Panc1 (cell line): ENCODE results near the gene CNOT1. TPM values are rescaled to one million over a fixed set of nuclear protein-coding genes. Genes with fewer than 3 reads are reported as not detected.
A peak's percentile ranks its signal among the peaks of the same experiment; 100 is the strongest.

Experiments
- ATAC-seq: fragments of 200-7000 bp; cut with Tn5 transposase; 2 replicates; pipeline ENCODE4 v1.9.1; 2020; ENCODE audit warnings: mild to moderate bottlenecking, moderate library complexity
- BruUV-seq: library from RNA; stranded (reverse); fragments of 400-500 nt; replicated peaks from 2 replicates; lab custom pipeline; 2021; lab: Mats Ljungman, UMichigan
- CTCF ChIA-PET: fragments of 300-600 bp; sonication (Branson Sonifier 250); formaldehyde crosslinking; loops from one replicate; lab custom pipeline; 2022; ENCODE audit warnings: antibody characterized with exemption; lab: Charles Lee
- POLR2A ChIA-PET: fragments of 300-600 bp; sonication (Branson Sonifier 250); formaldehyde crosslinking; loops from one replicate; lab custom pipeline; 2022; ENCODE audit warnings: antibody characterized with exemption; lab: Charles Lee
- DNase-seq: peaks from one replicate; pipeline ENCODE4 v3.0.0-alpha.2; 2010; ENCODE audit warnings: low read depth, low spot score
- H3K27ac ChIP-seq: 2 replicates; pipeline ENCODE4 v1.5.1; 2011; ENCODE audit warnings: mild to moderate bottlenecking, low read length, inconsistent platforms
- H3K27me3 ChIP-seq: fragments of 200-500 bp; sonication (Bioruptor generic); 2 replicates; pipeline ENCODE4 v1.6.0; 2014; ENCODE audit warnings: low read length, inconsistent platforms; ENCODE audit not compliant: control insufficient read depth, insufficient read depth
- H3K36me3 ChIP-seq: fragments of 200-500 bp; sonication (Bioruptor generic); 2 replicates; pipeline ENCODE4 v1.5.1; 2014; ENCODE audit warnings: inconsistent platforms, mild to moderate bottlenecking, low read length, moderate library complexity; ENCODE audit not compliant: control insufficient read depth, insufficient read depth
- H3K4me1 ChIP-seq: 2 replicates; pipeline ENCODE4 v1.5.1; 2011; ENCODE audit warnings: inconsistent platforms, mild to moderate bottlenecking, low read length, moderate library complexity; ENCODE audit not compliant: control insufficient read depth, insufficient read depth
- H3K4me3 ChIP-seq, 2 experiments: 2 replicates each; pipeline ENCODE4 v1.5.1; 2011 to 2012; ENCODE audit warnings: low read depth in 2 of 2, low read length in 2 of 2, mild to moderate bottlenecking in 2 of 2, inconsistent platforms in 1 of 2, moderate library complexity in 1 of 2
- H3K9me3 ChIP-seq: fragments of 200-500 bp; sonication (Bioruptor generic); 2 replicates; pipeline ENCODE4 v1.5.1; 2014; ENCODE audit warnings: low read depth, mild to moderate bottlenecking, inconsistent platforms, low read length, moderate library complexity; ENCODE audit not compliant: control insufficient read depth, insufficient read depth
- POLR2AphosphoS5 ChIP-seq: IDR thresholded peaks from 2 replicates; pipeline ENCODE4 v1.6.1; 2012; ENCODE audit warnings: mild to moderate bottlenecking, low read depth, low read length, moderate library complexity
- SIN3A ChIP-seq: IDR thresholded peaks from 2 replicates; pipeline ENCODE4 v1.6.1; 2012; ENCODE audit warnings: low read depth, mild to moderate bottlenecking, low read length, moderate library complexity, borderline replicate concordance; ENCODE audit not compliant: insufficient read depth
- TCF7L2 ChIP-seq: IDR thresholded peaks from 2 replicates; pipeline ENCODE4 v1.6.1; 2011; ENCODE audit warnings: mild to moderate bottlenecking, low read depth, low read length, inconsistent platforms
- in situ Hi-C: cut with HindIII; loops from 2 replicates; pipeline ENCODE4 v1.10.0; 2016; ENCODE audit warnings: low sequenced_read_pairs, low pct_unique_long_range_greater_than_20kb
- intact Hi-C: fragments of 100-400 bp; cut with micrococcal nuclease; formaldehyde crosslinking; loops from one replicate; pipeline ENCODE4 v1.10.0; 2022; ENCODE audit not compliant: unreplicated experiment
- total RNA-seq: library from RNA; stranded (reverse); gene quantifications from one replicate; pipeline ENCODE4 v1.2.1, GENCODE V29; 2021; ENCODE audit not compliant: unreplicated experiment
- TF ChIP-seq, protein P1 (sequence below), 2 experiments: IDR thresholded peaks; 2 replicates each; pipeline ENCODE4 v1.6.1; 2011 to 2012; ENCODE audit warnings: low read depth in 2 of 2, control low read depth in 1 of 2, low read length in 1 of 2, mild to moderate bottlenecking in 1 of 2, moderate library complexity in 1 of 2; ENCODE audit not compliant: insufficient read depth in 1 of 2
- TF ChIP-seq, protein P2 (sequence below): fragments of 450-650 bp; IDR thresholded peaks from 2 replicates; pipeline ENCODE4 v1.5.1; 2017; ENCODE audit warnings: mild to moderate bottlenecking

CNOT1 gene
- total RNA-seq, 1 experiment from 2014 or later, result 170 TPM

DNA sequence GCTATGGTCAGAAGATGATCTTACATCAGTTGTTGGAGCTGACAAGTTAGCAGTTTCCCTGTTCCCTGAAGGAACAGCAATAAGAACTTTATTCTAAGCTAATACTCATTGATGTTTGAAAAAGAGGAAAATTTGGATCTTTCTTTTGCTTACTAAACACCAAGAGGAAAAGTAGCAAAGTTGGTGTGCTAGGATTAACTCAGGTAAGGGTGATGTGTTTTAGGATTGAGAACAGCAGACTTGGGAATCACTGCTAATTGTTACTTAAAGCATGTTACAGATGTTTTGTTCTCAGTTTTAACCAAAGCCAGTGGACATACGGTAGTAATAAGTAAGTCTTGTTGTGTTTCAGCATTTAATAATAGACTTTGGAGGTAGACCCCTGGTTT, 110.7 kb downstream of the CNOT1 start:
- intact Hi-C loops, result no loop called here
- BruUV-seq, result no TSS peak
- H3K4me1 ChIP-seq, result peaks cover 6% of the 10 kb centered on the region; the same call in 1 of the 2 replicates

DNA sequence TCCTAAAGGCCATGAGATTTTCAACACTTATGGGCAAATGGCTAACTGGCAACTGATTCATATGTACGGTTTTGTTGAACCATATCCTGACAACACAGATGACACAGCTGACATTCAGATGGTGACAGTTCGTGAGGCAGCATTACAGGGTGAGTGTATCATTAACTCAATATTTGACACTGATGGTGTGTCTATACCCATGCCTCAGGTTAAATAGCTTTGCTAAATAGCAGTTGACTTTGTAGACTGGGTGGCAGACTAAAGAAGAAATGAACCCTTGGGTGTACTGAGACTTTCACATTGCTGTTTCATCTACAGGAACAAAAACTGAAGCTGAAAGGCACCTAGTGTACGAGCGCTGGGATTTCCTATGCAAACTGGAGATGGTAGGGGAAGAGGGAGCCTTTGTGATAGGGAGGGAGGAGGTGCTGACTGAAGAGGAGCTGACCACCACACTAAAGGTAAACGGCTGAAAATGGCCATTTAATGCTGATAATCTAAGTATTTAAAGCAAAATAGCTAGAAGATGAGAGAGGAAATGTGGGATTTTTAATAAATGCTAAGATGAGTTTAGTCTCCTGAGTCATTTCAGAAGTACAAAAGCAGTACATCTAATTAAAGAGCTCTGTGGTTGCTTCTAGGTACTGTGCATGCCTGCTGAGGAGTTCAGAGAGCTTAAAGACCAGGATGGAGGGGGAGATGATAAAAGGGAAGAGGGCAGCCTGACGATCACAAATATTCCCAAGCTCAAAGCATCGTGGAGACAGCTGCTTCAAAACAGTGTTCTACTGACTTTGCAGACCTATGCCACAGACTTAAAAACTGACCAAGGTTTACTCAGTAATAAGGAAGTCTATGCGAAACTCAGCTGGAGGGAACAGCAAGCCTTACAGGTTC, 111.3 kb downstream of the CNOT1 start:
- H3K9me3 ChIP-seq, result no peaks in the 10 kb centered on the region
- ATAC-seq (no peak), DNase-seq (no peak)
- H3K27ac ChIP-seq, result no peak overlapping the region
- peaks cover 19% of the 10 kb centered on the region for H3K36me3 ChIP-seq
- peaks cover 6% of the 10 kb centered on the region; the same call in 1 of the 2 replicates for H3K4me1 ChIP-seq
- POLR2A ChIA-PET, result interaction anchor here (0.6 kb wide), 1 partner anchor 32 kb away, joined by 3 read pairs; no protein-coding TSS in a partner anchor
- CTCF ChIA-PET, result no interaction called here
- H3K27me3 ChIP-seq, result no peaks in the 10 kb centered on the region
- TSS peak; percentile 64 for BruUV-seq
- H3K4me3 ChIP-seq, result no peak overlapping the region
- TF ChIP-seq TCF7L2 (no peak), POLR2AphosphoS5 (no peak), SIN3A (no peak)
- TF ChIP-seq, protein P1, sequence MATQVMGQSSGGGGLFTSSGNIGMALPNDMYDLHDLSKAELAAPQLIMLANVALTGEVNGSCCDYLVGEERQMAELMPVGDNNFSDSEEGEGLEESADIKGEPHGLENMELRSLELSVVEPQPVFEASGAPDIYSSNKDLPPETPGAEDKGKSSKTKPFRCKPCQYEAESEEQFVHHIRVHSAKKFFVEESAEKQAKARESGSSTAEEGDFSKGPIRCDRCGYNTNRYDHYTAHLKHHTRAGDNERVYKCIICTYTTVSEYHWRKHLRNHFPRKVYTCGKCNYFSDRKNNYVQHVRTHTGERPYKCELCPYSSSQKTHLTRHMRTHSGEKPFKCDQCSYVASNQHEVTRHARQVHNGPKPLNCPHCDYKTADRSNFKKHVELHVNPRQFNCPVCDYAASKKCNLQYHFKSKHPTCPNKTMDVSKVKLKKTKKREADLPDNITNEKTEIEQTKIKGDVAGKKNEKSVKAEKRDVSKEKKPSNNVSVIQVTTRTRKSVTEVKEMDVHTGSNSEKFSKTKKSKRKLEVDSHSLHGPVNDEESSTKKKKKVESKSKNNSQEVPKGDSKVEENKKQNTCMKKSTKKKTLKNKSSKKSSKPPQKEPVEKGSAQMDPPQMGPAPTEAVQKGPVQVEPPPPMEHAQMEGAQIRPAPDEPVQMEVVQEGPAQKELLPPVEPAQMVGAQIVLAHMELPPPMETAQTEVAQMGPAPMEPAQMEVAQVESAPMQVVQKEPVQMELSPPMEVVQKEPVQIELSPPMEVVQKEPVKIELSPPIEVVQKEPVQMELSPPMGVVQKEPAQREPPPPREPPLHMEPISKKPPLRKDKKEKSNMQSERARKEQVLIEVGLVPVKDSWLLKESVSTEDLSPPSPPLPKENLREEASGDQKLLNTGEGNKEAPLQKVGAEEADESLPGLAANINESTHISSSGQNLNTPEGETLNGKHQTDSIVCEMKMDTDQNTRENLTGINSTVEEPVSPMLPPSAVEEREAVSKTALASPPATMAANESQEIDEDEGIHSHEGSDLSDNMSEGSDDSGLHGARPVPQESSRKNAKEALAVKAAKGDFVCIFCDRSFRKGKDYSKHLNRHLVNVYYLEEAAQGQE (IDR thresholded peaks at IDR 0.05; ENCODE audit: insufficient read depth in 1 of 2, low read depth in 2 of 2, low read length in 1 of 2), result no peak
- TF ChIP-seq, protein P2, sequence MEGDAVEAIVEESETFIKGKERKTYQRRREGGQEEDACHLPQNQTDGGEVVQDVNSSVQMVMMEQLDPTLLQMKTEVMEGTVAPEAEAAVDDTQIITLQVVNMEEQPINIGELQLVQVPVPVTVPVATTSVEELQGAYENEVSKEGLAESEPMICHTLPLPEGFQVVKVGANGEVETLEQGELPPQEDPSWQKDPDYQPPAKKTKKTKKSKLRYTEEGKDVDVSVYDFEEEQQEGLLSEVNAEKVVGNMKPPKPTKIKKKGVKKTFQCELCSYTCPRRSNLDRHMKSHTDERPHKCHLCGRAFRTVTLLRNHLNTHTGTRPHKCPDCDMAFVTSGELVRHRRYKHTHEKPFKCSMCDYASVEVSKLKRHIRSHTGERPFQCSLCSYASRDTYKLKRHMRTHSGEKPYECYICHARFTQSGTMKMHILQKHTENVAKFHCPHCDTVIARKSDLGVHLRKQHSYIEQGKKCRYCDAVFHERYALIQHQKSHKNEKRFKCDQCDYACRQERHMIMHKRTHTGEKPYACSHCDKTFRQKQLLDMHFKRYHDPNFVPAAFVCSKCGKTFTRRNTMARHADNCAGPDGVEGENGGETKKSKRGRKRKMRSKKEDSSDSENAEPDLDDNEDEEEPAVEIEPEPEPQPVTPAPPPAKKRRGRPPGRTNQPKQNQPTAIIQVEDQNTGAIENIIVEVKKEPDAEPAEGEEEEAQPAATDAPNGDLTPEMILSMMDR, result no peak
- in situ Hi-C loops (no loop called here), intact Hi-C loops (no loop called here)

More for the DNA sequence above, 110.7 kb downstream of the CNOT1 start:
- Histone ChIP-seq H3K4me3 (no peak overlapping the region), H3K27ac (no peak overlapping the region), H3K36me3 (peaks cover 22% of the 10 kb centered on the region), H3K9me3 (no peaks in the 10 kb centered on the region), H3K27me3 (no peaks in the 10 kb centered on the region)
- POLR2A ChIA-PET, result interaction anchor here (0.6 to 1.1 kb wide), 2 partner anchors 31 to 33 kb away, joined by 3 read pairs; no protein-coding TSS in a partner anchor
- DNase-seq (no peak), ATAC-seq (no peak)
- CTCF ChIA-PET, result no interaction called here
- in situ Hi-C loops, result no loop called here
- TF ChIP-seq, protein P2, result no peak
- TF ChIP-seq TCF7L2 (no peak), POLR2AphosphoS5 (no peak), SIN3A (no peak)
- TF ChIP-seq, protein P1 (IDR thresholded peaks at IDR 0.05; ENCODE audit: insufficient read depth in 1 of 2, low read depth in 2 of 2, low read length in 1 of 2), result no peak
